Measurements from ENCODE around the gene TBX20.

- no peak for TF ChIP-seq POLR2A (IDR thresholded peaks at IDR 0.05)
- TF ChIP-seq, protein P1, sequence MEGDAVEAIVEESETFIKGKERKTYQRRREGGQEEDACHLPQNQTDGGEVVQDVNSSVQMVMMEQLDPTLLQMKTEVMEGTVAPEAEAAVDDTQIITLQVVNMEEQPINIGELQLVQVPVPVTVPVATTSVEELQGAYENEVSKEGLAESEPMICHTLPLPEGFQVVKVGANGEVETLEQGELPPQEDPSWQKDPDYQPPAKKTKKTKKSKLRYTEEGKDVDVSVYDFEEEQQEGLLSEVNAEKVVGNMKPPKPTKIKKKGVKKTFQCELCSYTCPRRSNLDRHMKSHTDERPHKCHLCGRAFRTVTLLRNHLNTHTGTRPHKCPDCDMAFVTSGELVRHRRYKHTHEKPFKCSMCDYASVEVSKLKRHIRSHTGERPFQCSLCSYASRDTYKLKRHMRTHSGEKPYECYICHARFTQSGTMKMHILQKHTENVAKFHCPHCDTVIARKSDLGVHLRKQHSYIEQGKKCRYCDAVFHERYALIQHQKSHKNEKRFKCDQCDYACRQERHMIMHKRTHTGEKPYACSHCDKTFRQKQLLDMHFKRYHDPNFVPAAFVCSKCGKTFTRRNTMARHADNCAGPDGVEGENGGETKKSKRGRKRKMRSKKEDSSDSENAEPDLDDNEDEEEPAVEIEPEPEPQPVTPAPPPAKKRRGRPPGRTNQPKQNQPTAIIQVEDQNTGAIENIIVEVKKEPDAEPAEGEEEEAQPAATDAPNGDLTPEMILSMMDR (IDR thresholded peaks at IDR 0.05), result no peak
Measured at GRCh38 chr7:35246819-35247218, 7.1 kb downstream of the TBX20 start.
